NCI-H1105 treated with DMSO at 0.1 percent for 48 hours (cell line): ENCODE measurements around the gene MMP25.
A peak's percentile ranks its signal among the peaks of the same experiment; 100 is the strongest.

Experiments used
- DNase-seq: peaks from one replicate; lab custom pipeline; 2025; lab: John Stamatoyannopoulos, UW

MMP25 gene, protein sequence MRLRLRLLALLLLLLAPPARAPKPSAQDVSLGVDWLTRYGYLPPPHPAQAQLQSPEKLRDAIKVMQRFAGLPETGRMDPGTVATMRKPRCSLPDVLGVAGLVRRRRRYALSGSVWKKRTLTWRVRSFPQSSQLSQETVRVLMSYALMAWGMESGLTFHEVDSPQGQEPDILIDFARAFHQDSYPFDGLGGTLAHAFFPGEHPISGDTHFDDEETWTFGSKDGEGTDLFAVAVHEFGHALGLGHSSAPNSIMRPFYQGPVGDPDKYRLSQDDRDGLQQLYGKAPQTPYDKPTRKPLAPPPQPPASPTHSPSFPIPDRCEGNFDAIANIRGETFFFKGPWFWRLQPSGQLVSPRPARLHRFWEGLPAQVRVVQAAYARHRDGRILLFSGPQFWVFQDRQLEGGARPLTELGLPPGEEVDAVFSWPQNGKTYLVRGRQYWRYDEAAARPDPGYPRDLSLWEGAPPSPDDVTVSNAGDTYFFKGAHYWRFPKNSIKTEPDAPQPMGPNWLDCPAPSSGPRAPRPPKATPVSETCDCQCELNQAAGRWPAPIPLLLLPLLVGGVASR

DNA sequence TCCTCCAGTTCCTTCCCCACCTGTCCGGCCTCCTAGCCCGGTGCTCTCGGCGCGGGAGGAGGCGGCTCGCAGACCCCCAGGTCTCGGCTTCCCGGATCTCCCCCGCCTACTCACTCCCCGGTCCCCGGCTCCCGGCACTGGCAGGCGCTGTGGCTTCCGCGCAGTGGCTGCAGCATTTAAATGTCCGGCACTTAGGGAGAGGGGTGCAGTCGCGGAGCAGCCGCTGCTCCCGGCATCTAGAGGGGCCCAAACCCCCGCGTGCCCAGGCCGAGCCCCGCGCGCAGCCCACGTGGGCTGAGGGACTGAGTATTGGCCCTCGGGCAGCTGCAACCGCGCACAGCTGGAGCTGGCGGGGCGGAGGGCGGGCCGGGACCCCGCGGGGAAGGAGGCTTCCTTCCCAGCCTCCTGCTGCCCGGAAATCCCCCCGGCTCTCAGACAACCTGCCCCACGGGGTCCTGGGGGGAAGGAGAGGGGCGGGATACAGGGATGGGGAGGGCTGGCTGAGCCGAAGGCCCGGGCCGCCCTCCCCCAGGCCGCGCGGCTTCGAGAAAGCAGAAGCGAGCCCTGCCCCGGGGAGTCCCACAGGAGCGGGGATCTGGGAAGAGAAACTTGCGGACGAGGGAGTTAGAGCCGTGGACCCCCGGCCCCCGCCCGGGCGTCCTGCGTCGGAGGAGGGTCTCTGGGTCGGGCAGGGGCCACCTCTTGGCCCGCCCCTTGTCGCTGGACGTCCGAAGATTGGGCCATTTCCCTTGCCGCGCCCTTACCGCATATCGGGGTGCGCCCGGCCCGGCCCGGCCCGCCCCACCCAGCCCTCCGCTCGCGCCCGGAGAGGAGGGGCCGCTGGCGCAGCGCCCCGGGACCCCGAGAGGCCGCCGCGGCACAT is at the start of gene MMP25:
MMP25 (plus strand) TSS at position 804 of the 883 bp plus-strand sequence. CDS start 357 bp downstream, outside the sequence.
- DNase-seq: no peak

DNA sequence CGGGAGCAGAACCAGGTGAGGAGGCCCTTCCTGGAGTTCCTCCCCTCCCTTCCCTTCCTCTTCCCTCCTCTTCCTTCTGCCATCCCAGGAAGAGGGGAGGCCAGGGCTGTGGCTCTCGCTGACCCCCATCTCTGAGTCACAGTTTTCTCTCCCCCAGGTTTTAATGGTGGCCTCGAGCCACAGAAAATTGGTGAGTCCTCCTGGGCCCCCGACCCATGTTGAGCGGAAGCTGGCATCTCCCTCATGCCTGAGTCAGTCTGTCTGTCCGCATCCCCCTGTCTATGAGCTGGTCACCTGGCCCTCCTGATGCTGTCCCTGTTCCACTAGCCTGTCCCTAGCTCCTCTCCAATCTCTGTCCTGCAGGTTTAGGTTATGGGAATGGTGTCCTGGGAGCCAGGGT is 46.4 kb upstream of the MMP25 start:
- no peak for DNase-seq

DNA sequence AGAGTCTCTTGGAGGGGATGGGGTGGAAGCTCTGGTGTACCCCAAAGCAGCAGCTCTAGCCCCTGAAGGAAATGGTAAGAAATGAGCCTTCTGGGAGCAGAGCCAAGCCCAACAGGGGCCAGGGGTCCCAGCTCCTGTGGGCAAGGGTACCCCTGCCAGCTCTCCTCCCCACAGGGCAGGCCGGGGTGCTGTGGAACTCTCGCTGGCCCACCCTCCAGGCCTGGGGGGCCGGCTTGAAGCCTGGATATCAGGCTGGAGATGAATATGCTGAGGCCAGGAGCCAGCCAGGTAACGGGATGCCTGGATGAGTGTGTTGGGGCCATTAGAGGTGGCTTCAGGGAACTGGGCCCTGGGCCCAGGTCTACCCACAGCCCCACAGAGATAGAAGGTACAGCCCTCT is 45.8 kb upstream of the MMP25 start:
- DNase-seq: no peak

DNA sequence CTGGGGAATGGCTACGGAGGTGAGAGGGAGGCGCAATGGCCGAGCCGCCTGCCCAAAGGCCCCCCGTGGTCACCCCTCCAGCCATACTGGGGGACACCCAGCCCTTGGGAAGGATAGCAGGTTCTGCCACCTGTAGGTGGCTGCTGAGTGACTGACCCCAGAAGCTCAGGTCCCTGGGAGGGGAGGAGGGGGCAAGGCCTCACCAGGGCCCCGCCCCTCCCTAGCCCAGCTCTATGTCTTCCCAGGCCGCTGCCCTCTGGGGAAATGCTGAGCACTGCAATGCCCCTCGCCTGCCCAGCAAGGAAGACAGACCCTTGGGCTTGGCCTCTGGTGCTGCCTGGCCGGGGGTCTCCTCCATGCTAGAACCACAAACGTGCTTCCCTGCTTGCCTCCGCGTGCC is 45.0 kb upstream of the MMP25 start:
- no peak for DNase-seq

DNA sequence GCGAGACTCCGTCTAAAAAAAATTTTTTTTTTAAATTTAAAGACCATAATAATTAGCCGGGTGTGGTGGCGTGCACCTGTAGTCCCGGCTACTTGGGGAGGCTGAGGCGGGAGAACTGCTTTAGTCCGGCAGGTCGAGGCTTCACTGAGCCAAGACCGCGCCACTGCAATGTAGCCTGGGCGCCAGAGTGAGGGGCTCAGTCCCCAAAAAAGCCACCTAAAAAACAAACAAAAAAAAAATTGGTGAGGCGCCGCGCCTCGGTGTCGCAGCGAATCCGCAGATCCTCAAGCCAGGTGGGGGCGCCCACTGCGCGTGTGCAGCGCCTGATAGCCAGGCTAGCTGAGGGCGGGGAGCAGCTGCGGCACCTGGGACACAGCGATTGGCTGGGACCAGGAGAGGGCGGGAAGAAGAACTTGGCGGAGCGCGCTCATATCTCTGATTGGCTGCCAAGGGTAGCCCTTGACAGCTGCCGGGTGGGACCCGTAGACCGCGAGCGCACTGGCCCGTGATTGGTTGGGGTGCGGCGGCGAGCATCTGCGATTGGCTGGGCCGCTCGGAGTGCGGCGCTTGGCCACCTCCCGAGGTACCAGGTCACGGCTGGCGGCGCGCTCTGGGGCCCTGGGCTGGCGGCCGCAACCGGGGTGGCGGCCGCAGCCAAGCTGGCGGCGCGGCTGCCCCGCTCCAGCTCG is 42.6 kb upstream of the MMP25 start:
- peak; percentile 91 for DNase-seq

DNA sequence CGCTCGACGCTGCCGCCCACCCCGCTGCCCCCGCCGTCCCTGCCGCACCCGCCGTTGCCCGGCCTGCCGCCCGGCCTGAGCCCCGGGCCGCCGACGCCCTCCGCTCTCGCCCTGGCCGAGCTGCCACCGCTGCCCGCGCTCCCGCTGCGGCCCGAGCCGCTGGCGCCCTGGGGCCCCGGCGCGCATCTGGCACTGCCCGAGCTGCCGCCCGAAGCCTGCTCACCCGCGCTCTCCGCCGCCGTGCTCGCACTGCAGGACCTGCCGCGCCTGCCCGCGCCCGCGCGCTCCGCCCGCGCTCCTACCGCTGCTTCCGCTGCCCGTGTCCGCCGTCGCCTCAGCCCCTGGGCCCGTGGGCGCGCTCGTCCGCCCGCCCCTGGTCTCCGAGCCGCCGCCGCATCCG is 42.0 kb upstream of the MMP25 start:
- no peak for DNase-seq

DNA sequence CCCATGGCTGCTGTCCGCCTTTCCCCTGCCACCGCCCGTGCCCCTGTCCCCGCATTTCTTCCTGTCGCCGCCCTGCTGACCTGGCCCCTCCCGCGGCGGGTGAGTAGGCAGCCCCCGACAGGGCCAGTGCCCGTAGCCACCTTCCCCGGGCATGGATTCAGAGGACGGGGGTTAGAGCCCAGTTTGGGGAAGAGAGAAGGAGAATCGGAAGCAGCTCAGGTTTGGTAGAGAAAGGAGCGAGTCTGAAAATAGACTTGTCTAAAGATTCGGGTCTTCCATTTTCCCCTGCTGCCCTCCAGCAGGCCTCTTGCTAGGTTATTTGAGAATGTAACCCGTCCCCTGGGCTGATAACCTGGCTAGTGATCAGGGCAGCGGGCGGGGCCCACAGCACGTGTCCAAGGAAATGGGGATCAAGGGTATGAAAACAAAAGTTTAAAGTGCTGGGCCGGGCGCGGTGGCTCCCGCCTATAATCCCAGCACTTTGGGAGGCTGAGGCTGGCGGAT is 41.5 kb upstream of the MMP25 start:
- DNase-seq: no peak

DNA sequence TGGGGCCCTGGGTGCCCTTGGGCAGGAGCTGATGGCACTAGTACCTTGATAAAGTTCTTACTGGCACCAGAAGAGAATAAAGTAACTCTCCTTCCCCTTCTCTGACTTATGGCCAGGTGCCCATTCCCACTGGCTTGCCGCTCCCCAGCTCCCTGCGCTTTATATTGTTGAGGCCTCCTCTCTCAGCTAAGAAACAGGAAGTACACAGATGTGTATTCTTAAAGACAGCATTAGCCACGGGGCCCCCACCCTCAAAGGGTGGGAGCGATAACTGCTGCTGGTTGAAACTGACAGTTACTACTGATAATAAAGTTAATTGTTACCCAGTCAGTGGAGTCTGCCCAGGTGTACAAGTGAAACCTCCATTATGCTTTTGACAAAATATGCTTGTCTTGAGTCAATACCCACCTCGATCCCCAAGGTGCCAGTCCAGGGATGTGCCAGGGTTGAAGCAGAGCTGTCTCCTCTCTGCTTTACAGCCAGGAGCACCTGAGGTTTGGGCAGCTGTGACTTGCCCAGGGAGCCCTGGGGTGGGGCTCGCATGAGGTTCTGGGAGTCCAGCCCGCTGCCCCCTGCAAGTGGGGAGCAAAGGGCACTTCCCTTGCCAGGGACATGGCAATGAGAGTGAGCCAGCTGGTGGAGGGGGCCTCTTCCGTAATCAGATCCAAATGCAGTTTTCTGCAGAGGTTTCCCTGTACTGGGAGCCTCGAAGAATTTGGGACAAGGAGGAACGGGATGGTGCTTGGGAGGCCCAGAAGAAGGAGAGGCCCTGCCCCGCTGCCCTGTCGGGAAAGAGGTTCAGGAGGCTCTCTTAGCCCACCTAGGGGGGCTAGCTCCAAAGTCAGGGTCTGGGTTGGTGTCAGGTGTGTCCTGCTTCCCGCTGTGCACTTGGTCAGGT is 39.1 kb upstream of the MMP25 start:
- no peak for DNase-seq

DNA sequence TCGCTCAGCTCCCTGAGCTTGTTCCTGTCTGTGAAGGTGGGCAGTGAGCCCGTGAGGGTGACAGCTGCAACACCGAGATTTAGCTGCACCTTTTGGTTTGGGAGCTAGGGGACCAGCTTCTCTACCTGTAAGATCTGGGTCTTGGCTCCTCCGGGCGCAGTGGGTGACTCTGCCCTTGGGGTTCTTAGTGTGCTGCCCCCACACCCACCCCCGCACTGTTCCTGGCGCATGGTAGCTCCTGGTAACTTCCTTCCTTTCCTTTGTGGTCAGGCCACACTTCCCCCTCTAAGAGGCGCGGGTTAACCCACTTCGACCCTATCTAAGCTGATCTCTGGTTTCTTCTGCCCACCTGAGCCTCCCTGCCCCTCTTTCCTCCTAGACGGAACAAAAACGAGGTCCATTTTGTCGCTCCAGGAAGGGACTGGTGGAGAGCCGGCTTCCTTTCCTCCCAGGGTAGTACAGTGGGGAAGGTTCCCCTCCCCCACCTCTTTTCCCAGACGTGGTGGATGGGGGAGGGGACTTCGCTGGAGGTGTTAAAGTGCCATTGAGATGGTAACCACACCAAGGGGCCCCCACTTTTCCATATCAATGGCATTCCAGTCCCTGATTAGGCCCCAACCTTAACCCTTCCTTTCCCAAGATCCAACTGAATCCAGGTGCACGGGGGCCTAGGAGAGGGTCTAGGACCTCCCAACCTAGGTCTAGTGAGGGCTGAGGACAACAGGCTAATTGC is 38.2 kb upstream of the MMP25 start:
- DNase-seq: no peak

DNA sequence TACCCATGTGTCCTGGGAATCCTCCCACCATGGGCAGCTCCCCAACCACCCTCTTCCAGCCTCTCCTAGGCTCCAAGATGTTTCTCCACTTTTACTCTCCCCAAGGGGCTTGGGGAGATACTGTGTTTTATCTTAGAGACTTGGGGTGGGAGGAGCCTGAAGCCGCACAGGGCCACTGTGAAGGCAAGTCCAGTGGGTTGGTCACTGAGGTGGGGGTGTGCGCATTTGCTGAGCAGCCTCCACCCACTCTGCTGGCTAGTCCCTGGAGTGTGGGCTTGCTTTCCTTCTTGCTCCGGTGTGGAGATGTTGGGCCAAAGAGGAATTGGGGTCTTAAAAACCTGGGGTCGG is 37.7 kb upstream of the MMP25 start:
- DNase-seq: no peak

DNA sequence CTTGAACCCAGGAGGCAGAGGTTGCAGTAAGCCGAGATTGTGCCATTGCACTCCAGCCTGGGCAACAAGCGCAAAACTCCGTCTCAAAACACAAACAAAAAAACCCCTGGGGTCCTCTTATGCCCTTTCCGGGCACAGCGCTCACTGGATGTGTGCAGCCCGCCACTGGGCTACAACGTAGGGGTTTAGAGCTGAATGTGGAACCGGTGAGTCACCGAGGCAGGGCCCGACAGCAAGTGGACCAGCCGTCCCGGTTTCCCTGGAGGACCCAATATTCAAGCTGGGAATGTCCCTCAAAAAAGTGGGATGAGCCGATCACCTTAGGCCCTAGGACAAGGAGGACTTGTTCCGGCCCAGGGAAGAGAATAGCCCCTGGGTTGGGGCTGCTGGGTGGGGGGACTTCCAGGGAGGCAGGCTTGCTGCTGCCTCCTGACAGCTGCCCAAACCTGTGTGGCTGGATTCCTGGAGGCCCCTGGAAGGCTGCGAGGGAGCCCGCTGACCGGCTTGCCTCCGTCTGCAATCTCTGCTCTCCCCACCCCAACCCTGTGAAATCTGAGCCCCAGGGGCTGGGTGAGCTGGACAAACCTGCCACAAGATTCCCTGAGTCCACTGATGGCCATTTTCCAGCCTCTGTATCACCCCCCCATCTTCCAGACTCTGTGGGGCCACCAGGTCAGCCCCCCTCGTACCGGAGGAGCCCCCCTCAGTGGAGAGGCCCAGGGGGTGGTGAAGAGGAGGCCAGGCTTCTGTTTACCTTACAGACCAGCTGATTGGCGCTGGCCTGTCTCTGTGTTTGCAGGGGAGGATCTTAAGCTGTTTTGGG is 36.6 kb upstream of the MMP25 start:
- no peak for DNase-seq

DNA sequence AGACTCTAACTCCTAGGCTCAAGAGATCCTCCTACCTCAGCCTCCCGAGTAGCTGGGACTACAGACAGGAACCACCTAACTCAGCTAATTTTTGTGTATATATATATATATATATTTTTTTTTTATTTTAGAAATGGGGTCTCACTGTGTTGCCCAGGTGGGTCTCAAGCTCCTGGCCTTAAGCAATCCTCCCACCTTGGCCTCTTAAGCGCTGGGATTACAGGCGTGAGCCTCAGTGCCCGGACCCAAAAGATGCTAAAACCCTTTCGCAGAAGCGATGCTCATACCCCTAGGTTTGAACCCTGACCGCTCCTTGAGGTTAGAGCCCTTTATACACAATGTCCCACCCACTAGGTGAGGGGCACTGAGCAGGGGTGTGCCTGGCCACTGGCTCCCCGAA is 35.9 kb upstream of the MMP25 start:
- DNase-seq: no peak

DNA sequence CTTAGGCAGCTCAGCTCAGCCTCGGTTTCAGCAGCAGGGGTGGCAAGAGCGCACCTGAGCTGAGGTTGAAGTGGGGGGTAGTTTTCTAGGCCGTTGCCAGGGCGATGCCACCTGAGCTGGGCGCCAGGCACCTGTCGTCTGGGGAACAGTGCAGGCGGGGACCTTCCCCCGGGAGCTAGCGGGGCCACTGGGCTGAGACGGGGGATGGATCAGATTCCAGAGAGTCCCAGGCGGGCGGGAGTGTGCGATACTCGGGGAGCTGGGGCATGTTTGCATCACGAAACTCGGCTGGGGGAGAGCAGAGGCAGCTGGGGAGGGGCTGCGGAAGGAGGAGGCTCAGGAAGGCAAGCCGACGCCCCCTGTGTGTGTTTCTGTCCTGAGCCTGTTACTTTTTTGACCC is 34.1 kb upstream of the MMP25 start:
- DNase-seq: peak; percentile 80

DNA sequence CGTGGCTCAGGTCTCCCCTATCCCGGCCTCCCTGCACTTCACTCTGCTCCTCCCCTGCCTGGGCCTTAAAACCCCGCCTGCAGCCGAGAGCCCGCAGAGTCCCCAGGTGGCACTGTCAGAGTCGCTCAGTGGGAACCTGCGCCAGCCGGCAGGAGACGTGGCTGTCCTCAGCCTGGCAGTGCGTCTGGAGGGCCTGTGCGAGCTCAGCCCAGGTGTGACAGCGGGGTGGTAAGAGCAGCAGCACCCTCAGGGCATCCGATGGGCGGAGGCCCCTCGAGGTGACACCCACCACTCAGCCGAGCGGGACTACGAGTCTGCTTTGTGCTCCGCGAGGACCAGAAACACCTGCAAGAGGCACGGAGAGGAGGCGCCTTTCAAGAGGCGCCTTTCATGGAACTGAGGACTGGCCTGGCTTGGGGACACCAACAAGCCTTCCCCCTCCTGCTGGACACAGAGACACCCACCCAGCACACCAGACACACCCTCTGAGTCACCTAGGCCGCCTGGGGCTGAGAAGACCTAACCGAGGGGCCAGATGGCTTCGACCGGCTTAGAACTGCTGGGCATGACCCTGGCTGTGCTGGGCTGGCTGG is 33.4 kb upstream of the MMP25 start, which contains the start of gene CLDN9:
CLDN9 (plus strand) TSS at position 96 of the 593 bp plus-strand sequence; CDS start at position 536, 440 bp downstream.
- DNase-seq: peak; percentile 77

DNA sequence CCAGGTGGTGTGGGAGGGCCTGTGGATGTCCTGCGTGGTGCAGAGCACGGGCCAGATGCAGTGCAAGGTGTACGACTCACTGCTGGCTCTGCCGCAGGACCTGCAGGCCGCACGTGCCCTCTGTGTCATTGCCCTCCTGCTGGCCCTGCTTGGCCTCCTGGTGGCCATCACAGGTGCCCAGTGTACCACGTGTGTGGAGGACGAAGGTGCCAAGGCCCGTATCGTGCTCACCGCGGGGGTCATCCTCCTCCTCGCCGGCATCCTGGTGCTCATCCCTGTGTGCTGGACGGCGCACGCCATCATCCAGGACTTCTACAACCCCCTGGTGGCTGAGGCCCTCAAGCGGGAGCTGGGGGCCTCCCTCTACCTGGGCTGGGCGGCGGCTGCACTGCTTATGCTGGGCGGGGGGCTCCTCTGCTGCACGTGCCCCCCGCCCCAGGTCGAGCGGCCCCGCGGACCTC is 32.8 kb upstream of the MMP25 start:
- no peak for DNase-seq

DNA sequence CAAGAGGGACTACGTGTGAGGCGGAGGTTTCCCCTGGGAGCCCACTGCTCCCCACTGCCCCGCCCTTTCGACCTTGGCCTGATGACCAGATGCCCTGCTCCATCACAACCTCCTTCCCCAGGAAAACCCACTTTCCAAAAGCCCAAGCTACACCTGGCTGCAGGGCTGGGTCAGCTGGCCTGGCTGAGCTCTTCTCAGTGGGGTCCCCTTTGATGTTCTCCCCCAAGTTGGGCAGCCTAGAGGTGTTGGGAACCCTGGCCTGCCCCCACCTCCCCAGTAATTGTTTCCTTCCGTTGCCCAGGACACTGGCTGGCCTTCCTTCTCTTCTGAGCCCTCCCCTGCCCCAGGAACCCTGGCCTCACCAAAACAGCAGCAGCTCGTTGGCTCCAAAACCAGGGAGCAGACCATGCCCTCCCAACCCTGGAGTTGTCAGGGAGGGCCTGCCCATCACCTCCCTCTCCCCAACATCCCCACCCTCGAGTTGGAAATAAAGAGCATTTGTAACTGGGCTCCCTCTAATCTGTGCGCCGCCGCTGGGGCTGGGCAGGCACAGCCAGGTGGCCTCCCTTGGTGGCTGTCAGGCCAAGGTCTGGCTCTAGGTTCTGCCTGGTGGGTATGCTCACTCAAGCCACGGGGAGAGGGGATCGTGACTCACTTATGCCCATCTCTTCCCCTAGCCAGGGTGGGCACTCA is 32.2 kb upstream of the MMP25 start:
- DNase-seq: no peak

DNA sequence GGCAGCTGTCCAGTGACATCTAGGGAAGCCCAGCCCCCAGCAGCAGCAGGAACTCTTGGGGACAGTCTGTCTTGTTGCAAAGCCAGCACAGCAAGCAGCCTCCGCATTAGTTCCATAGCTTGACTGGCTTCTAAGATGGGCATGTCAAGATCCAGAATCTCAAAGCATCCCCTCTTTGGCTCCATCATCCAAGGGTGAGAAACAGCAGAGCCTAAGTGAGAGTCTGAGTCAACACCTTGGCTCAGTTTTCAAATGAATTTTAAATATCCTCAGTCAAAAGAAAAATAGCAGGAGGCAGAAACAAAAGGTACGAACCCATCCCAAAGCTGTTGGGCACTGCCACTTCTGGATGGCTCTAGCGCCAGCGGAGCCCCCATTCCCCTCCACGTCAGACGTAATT is 31.4 kb upstream of the MMP25 start:
- no peak for DNase-seq

DNA sequence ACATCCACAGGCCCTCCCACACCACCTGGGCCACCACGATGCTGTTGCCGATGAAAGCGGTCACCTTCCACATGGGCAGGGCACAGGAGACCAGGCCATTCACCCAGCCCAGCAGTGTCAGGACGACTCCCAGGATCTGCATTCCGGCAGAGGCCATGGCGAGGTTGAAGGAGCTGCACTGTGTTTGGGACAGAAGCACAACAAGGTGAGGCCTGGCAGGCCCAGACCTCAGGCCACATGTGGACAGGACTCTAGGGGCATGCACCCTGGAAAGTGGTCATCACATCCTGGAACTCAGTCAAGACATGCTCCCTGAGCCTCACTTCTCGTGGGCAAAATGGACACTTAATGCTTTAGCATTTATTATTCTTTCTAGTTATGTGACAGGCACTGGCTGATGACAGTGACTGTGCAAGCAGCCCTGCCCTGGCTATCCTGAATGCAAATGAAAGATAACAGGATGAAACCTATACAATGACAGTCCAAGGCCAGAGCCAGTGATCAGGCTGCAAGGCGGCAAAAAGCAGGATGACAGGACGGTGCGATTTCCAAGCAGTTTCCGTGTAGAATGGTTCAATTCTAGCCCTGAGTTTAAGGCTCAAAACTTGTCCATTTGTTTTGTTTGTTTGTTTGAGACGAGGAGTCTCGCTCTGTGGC is 30.4 kb upstream of the MMP25 start:
- no peak for DNase-seq
